ENCODE results near the gene PLPPR5.
"Not testable (repeated sequence)": the region's sequence is repeated elsewhere in the genome, so short reads cannot be mapped to it uniquely, and the experiment has no call there.

The PLPPR5 gene

DNA sequence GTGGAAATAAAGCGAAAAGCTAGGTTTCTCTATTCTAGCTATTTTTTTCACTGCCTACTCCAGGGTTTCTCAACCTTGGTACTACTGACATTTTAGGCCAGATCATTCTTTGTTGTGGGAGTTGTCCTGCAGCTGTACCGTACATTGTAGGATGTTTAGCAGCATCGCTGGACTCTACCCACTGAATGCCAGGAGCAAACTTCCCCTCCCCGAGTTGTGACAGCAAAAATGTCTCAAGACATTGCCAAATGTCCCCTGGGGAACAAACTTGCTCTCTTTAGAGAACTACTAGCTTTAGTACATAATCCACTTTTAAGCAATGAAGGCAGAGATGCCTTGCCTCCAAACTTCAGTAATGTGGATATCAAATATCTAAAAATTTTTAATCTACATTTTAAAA lies 122.8 kb downstream of the PLPPR5 start:
- Histone ChIP-seq H3K27me3 (ENCODE audit: low read depth, low read length) (no peaks in the 10 kb centered on the region), H3K27ac (ENCODE audit: low read length) (no peak overlapping the region), H3K4me3 (ENCODE audit: low read depth in 1 of 2, low read length in 2 of 2) (no peak overlapping the region), H3K9me3 (ENCODE audit: control insufficient read depth in 1 of 2, low read length in 2 of 2) (peaks cover 0 to 4% of the 10 kb centered on the region in 2 donors), H3K4me1 (ENCODE audit: control insufficient read depth in 1 of 2, insufficient read depth in 2 of 2, low read length in 2 of 2) (no peaks in the 10 kb centered on the region), H3K36me3 (ENCODE audit: control insufficient read depth in 1 of 2, insufficient read depth in 2 of 2, low read length in 2 of 2) (no peaks in the 10 kb centered on the region)

DNA sequence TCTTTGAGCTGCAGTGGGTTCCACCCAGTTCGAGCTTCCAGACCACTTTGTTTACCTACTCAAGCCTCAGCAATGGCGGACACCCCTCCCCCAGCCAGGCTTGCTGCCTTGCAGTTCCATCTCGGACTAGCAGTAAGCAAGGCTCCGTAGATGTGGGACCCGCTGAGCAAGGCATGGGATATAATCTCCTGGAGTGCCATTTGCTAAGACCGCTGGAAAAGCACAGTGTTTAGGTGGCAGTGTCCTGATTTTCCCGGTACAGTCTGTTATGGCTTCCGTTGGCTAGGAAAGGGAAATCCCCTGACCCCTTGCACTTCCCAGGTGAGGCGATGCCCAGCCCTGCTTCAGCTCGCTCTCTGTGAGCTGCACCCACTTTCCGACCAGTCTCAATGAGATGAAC lies 123.4 kb downstream of the PLPPR5 start:
- H3K9me3 ChIP-seq (ENCODE audit: control insufficient read depth in 1 of 2, low read length in 2 of 2); H3K27ac ChIP-seq (ENCODE audit: low read length); H3K36me3 ChIP-seq (ENCODE audit: control insufficient read depth in 1 of 2, insufficient read depth in 2 of 2, low read length in 2 of 2); H3K27me3 ChIP-seq (ENCODE audit: low read depth, low read length); H3K4me3 ChIP-seq (ENCODE audit: low read depth in 1 of 2, low read length in 2 of 2); H3K4me1 ChIP-seq (ENCODE audit: control insufficient read depth in 1 of 2, insufficient read depth in 2 of 2, low read length in 2 of 2): not testable (repeated sequence)

DNA sequence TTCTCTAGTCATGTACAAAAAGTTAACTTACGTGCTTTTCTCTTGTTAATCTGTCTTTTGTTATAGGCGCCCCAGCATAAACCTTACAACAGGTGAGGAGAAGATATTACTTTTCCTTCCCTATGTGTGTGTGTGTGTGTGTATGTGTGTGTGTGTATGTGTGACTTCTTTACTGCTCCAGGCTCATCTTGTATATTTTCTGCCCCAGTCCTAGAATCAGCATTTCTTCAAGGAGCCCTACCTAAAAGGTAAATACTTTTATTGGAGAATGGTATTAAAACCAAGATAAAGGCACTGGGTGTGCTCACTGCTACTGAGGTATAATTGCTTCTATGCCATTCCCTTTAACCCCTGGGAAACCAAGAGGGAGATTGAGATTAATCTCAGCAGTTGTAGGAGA lies 129.8 kb downstream of the PLPPR5 start:
- H3K36me3 ChIP-seq (ENCODE audit: control insufficient read depth in 1 of 2, insufficient read depth in 2 of 2, low read length in 2 of 2), result no peaks in the 10 kb centered on the region
- H3K27ac ChIP-seq (ENCODE audit: low read length), result no peak overlapping the region
- H3K4me1 ChIP-seq (ENCODE audit: control insufficient read depth in 1 of 2, insufficient read depth in 2 of 2, low read length in 2 of 2), result no peaks in the 10 kb centered on the region
- H3K9me3 ChIP-seq (ENCODE audit: control insufficient read depth in 1 of 2, low read length in 2 of 2), result no peaks in the 10 kb centered on the region
- H3K4me3 ChIP-seq (ENCODE audit: low read depth in 1 of 2, low read length in 2 of 2), result no peak overlapping the region
- H3K27me3 ChIP-seq (ENCODE audit: low read depth, low read length), result no peaks in the 10 kb centered on the region

DNA sequence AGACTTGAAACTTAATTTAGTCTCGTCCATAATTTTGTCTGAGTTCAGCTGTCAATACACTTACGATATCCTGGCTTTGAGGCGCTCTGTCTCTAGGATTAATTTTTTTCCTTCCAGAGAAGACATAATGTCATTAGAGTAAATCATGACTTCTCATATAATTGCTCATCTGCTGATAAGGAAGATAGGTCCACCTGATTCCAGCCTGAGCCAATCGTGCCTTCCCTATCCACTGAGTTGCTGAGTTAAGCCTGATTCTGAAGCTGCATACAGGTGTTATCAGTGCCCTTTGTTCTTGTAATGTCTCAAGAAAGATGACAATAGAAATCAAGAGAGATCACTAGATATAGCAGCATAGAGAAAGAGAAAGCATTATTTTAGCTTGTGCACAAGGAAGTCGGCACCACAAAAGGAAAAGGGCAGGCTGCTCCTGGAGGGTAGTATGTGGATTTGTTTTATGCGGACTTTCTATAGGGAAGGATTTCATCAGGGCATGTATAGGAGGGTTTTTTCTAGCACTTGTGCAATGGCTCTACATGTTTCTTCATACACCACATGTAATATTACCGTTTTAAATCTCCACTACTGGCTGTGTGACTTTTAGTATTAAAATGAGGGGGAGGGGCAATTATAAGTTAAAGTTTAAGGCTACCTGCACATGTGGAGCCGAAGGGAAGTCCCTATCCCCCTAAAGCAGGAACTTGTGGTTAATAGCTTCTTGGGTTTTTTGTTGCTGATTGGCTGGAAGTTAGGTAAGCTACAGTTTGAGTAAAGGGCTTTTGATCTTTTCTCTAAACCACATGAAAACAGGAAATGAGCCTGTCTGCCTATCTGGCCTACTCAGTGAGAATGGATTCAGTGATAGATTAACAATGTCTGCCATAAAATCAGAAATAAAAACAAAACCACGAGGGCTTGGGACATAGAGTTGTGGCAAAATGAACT lies 133.4 kb downstream of the PLPPR5 start:
- H3K36me3 ChIP-seq (ENCODE audit: control insufficient read depth in 1 of 2, insufficient read depth in 2 of 2, low read length in 2 of 2), result no peaks in the 10 kb centered on the region
- H3K27me3 ChIP-seq (ENCODE audit: low read depth, low read length), result no peaks in the 10 kb centered on the region
- H3K4me1 ChIP-seq (ENCODE audit: control insufficient read depth in 1 of 2, insufficient read depth in 2 of 2, low read length in 2 of 2), result no peaks in the 10 kb centered on the region
- no peaks in the 10 kb centered on the region for H3K9me3 ChIP-seq (ENCODE audit: control insufficient read depth in 1 of 2, low read length in 2 of 2)
- no peak overlapping the region for H3K27ac ChIP-seq (ENCODE audit: low read length)
- no peak overlapping the region for H3K4me3 ChIP-seq (ENCODE audit: low read depth in 1 of 2, low read length in 2 of 2)

DNA sequence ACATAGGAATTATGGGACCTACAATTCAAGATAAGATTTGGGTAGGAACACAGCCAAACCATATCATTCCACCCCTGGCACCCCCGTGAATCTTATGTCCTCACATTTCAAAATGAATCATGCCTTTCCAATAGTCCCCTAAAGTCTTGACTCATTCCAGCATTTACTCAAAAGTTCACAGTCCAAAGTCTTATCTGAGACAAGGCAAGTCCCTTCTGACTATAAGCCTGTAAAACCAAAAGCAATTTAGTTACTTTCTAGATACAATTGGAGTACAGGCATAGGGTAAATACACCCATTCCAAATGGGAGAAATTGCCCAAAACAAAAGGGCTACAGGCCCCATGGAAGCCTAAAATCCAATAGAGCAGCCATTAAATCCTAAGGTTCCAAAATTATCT lies 138.9 kb downstream of the PLPPR5 start:
- Histone ChIP-seq H3K27me3 (ENCODE audit: low read depth, low read length) (no peaks in the 10 kb centered on the region), H3K27ac (ENCODE audit: low read length) (no peak overlapping the region), H3K9me3 (ENCODE audit: control insufficient read depth in 1 of 2, low read length in 2 of 2) (no peaks in the 10 kb centered on the region), H3K4me1 (ENCODE audit: control insufficient read depth in 1 of 2, insufficient read depth in 2 of 2, low read length in 2 of 2) (no peaks in the 10 kb centered on the region), H3K4me3 (ENCODE audit: low read depth in 1 of 2, low read length in 2 of 2) (no peak overlapping the region), H3K36me3 (ENCODE audit: control insufficient read depth in 1 of 2, insufficient read depth in 2 of 2, low read length in 2 of 2) (no peaks in the 10 kb centered on the region)

DNA sequence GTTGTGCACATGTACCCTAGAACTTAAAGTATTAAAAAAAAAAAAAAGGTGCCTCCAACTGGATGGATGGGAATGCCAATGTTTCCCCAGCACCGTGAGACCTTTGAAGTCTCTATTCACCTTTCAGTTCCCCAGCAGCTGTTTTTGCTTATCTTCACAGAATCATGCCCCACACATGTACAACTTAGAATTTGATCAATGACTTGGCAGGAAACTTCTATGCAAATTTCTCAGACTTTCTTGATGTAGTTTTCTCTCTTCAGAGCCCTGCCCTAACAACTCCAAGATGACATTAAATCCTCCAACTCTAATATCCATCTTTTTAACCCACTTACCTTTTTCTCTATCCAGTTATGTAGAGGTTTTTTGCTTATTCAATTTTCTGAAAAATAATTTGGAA lies 144.3 kb downstream of the PLPPR5 start:
- no peak overlapping the region for H3K27ac ChIP-seq (ENCODE audit: low read length)
- H3K9me3 ChIP-seq (ENCODE audit: control insufficient read depth in 1 of 2, low read length in 2 of 2), result no peaks in the 10 kb centered on the region
- H3K27me3 ChIP-seq (ENCODE audit: low read depth, low read length), result no peaks in the 10 kb centered on the region
- H3K36me3 ChIP-seq (ENCODE audit: control insufficient read depth in 1 of 2, insufficient read depth in 2 of 2, low read length in 2 of 2), result no peaks in the 10 kb centered on the region
- no peaks in the 10 kb centered on the region for H3K4me1 ChIP-seq (ENCODE audit: control insufficient read depth in 1 of 2, insufficient read depth in 2 of 2, low read length in 2 of 2)
- no peak overlapping the region for H3K4me3 ChIP-seq (ENCODE audit: low read depth in 1 of 2, low read length in 2 of 2)

DNA sequence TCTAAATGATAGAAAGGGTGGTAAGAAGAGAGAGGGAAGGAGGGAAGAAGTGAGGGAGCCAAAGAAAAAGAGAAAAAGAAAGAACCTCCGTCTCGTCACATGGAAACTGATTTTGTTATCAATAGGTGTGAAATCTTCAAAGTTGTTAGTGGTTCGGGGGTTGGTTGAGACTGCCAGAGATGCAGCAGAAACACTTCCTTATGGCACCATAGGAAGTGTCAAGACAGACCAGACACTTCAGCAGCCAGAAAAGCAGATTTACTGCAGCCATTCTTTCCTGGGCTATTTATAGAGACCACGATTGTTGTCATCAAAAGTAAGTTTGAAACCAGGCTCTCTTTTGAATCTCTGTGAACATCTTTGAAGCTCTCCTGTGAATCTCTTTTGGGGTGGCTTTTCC lies 150.5 kb downstream of the PLPPR5 start:
- Histone ChIP-seq H3K36me3 (ENCODE audit: control insufficient read depth in 1 of 2, insufficient read depth in 2 of 2, low read length in 2 of 2) (no peaks in the 10 kb centered on the region), H3K9me3 (ENCODE audit: control insufficient read depth in 1 of 2, low read length in 2 of 2) (no peaks in the 10 kb centered on the region), H3K4me3 (ENCODE audit: low read depth in 1 of 2, low read length in 2 of 2) (no peak overlapping the region), H3K4me1 (ENCODE audit: control insufficient read depth in 1 of 2, insufficient read depth in 2 of 2, low read length in 2 of 2) (no peaks in the 10 kb centered on the region), H3K27ac (ENCODE audit: low read length) (no peak overlapping the region), H3K27me3 (ENCODE audit: low read depth, low read length) (no peaks in the 10 kb centered on the region)

DNA sequence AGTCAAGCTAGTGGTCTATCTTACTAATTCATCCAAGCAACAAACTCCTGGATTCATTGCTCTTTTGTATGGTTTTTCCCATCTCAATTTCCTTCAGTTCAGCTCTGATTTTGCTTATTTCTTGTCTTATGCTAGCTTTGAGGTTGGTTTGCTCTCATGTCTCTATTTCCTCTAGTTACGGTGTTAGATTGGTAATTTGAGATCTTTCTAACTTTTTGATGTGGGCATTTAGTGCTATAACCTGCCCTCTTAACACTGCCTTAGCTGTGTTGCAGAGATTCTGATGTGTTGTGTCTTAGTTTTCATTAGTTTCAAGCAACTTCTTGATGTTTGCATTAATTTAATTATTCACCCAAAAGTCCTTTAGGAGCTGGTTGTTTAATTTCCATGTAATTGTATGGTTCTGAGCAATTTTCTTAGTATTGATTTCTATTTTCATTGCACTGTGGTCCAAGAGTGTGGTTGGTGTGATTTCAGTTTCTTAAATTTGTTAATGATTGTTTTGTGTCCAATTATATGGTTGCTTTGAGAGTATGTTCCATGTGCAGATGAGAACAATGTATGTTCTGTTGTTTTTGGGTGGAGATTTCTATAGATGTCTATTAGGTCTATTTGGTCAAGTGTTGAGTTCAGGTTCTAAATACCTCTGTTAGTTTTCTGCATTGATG lies 154.6 kb downstream of the PLPPR5 start:
- no peaks in the 10 kb centered on the region for H3K27me3 ChIP-seq (ENCODE audit: low read depth, low read length)
- no peak overlapping the region for H3K27ac ChIP-seq (ENCODE audit: low read length)
- H3K9me3 ChIP-seq (ENCODE audit: control insufficient read depth in 1 of 2, low read length in 2 of 2), result no peaks in the 10 kb centered on the region
- H3K4me3 ChIP-seq (ENCODE audit: low read depth in 1 of 2, low read length in 2 of 2), result no peak overlapping the region
- no peaks in the 10 kb centered on the region for H3K36me3 ChIP-seq (ENCODE audit: control insufficient read depth in 1 of 2, insufficient read depth in 2 of 2, low read length in 2 of 2)
- H3K4me1 ChIP-seq (ENCODE audit: control insufficient read depth in 1 of 2, insufficient read depth in 2 of 2, low read length in 2 of 2), result no peaks in the 10 kb centered on the region

DNA sequence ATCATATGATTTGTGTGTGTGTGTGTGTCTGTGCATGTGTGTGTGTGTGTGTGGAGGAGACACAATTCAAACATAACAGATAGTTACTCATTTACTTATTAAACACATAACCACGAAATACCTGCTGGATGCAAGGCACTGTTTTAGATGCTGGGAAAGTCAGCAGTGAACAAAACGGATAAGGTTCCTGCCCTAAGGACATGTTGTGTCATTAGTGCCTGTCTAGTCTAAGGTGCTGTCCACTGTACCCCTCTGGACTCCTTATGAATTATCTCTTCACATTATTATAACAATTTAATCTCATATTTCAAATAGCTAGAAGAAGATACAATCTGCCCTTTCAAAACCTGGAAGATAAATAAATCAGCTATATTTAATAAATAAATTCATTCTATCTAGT lies 162.4 kb downstream of the PLPPR5 start:
- Histone ChIP-seq H3K4me1 (ENCODE audit: control insufficient read depth in 1 of 2, insufficient read depth in 2 of 2, low read length in 2 of 2) (no peaks in the 10 kb centered on the region), H3K9me3 (ENCODE audit: control insufficient read depth in 1 of 2, low read length in 2 of 2) (no peaks in the 10 kb centered on the region), H3K27ac (ENCODE audit: low read length) (no peak overlapping the region), H3K27me3 (ENCODE audit: low read depth, low read length) (no peaks in the 10 kb centered on the region), H3K36me3 (ENCODE audit: control insufficient read depth in 1 of 2, insufficient read depth in 2 of 2, low read length in 2 of 2) (no peaks in the 10 kb centered on the region), H3K4me3 (ENCODE audit: low read depth in 1 of 2, low read length in 2 of 2) (no peak overlapping the region)

Measured in muscle layer of duodenum (tissue), 2 donors.